ENCODE measurements around the gene RIOK1.
"Not testable (repeated sequence)": the region's sequence is repeated elsewhere in the genome, so short reads cannot be mapped to it uniquely, and the experiment has no call there.

RIOK1 gene

DNA sequence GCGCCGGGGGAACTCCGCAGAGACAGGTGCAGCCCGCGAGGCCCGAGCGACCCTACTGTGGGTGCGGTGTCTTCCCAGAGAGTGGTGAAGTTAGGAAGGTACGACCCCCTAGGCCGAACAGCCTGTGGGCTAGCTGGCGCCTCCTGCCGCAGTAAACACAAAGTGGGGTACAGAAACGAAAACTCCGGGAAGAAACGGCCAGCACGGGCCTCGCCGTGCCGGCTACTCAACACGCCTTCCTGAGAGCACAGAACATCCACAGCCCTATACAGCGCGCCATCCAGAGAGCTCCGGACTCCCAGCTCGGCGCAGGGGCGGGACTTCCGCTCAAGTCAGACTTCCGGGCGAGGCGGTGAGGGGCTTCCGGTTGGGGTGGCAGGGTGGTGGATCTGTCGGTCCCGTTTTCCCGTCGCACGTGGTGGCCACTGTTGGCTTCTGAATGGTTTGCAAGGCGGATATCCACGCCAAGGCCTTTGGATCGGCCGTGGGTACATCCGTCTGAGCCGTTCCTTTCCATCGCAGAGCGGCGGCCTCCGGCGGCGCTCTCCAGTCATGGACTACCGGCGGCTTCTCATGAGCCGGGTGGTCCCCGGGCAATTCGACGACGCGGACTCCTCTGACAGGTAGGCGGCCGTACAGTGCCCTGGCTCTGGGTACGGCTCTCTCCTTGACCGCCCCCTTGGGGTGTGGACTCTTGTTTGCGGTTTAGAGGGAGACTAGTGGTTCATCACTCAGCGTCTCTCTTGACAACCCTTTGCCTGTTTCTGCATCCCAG is at the start of gene RIOK1, which contains the start of gene CAGE1:
RIOK1 (plus strand) TSS at position 358 of the 775 bp plus-strand sequence; CDS start at position 553, 195 bp downstream.
CAGE1 (minus strand) TSS at position 292 of the 775 bp plus-strand sequence. CDS start 2,569 bp downstream, outside the sequence.
- DNase-seq = peak; percentile 96

DNA sequence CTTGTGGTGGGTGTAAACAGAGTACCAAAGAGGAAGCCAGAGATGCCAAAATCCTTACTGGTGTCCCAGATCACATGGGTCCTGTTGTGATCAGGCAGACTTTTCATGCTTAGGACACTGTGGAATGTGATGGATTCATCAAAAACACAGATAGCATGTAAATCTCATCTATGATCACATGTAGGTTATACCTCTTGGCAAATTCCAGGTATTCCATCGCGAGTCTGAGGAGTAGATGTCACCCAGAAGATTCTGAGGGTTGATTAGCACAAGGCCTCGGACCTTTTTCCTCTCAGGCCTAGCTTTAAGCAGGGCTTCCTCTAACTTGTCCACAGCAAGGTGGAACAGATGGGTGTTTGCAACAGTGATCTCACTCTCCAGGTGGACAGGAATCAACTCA is 48.3 kb upstream of the RIOK1 start:
- DNase-seq = no peak

DNA sequence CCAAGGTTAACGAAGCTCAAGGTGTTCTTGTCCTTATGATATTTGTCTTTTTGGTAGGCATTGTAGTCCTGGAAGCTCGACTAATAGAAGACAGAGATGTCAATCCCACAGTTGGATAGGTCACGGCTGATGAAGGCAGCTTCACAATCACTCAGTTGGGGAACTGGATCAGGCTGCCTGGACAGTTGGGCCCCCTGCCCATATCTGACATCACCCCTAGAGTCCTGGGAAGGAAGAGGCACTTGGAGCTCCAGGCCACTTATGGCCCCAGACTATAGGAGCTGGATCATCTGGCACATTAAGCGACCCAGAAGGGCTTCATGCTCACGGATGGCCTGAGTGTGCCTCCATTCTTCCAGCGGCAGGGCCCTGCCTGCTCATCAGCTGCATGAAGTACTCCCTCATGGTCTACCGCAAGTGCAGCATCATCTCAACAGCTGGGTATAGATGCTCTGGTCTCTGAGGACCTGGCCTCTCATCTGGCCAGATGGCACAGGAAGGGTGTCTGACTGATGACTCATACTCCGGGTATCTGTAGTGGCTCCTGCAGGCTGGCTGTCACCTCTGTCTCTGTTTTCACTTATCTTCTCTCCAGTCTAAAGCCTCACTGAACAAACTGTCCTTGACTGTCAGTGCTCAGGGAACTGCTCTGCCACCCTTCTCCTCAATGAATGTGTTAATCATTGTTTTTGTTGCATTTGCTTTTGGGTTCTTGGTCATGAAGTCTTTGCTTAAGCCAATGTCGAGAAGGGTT is 47.4 kb upstream of the RIOK1 start:
- no peak for DNase-seq

DNA sequence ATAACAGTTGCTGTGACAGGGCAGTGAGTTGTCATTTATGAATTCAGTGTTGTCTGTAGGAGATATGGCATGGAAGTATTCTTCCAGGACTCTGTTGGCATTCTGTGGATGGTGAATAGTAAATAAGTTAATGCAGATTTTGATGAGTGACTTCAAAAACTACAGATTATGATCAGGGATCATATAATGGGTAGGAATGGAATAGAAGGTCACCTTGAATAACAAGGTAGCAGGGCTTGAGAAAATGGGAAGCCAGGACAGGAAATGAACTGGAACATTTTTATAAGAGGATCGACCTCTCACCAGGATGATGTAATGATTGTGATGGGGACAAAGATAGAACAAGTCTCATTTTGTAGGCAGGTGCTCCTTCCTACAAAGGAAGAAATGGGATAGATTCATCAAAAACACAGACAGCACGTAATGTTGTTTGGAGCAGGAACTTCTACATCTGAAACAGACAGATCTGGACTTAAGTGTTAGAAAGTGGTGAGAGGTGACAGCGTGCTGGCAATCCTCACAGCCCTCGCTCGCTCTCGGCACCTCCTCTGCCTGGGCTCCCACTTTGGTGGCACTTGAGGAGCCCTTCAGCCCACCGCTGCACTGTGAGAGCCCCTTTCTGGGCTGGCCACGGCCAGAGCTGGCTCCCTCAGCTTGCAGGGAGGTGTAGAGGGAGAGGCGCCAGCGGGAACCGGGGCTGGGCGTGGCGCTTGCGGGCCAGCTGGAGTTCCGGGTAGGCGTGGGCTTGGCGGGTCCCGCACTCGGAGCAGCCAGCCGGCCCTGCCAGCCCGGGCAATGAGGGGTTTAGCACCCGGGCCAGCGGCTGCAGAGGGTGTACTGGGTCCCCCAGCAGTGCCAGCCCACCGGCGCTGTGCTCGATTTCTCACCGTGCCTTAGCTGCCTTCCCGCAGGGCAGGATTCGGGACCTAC is 45.8 kb upstream of the RIOK1 start:
- DNase-seq = no peak

DNA sequence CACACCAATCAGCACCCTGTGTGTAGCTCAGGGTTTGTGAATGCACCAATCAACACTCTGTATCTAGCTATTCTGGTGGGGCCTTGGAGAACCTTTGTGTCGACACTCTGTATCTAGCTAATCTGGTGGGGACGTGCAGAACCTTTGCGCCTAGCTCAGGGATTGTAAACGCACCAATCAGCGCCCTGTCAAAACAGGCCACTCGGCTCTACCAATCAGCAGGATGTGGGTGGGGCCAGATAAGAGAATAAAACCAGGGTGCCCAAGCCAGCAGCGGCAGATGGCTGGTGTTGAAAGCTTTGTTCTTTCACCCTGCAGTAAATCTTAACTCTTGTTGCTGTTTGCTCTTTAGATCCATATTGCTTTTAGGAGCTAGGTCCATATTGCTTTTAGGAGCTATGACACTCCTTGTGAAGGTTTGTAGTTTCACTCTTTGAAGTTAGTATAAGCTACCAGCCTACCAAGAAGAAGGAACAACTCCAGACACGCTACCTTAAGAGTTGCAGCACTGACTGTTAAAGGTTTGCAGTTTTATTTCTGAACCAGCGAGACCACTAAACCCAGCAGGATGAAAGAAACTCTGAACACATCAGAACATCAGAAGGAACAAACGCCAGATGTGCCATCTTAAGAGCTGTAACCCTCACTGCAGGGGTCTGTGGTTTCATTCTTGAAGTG is 44.7 kb upstream of the RIOK1 start:
- DNase-seq = not testable (repeated sequence)

DNA sequence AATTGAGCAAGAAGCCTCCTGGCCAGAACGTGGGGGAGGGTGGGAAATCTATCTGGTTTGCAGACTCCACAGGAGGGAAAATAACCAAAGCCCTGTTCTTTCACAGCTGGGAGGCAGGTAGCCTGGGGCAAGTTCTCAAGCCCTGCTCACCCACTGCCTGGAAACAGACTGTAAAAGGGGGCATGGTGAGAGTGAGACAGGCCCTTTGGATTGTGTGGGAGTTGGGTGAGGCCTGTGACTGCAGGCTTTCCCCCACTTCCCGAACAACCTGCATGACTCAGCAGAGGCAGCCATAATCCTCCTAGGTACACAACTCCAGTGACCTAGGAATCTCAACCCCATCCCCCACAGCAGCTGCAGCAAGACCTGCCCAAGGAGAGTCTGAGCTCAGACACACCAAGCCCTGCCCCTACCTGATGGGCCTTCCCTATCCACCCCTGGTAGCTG is 42.0 kb upstream of the RIOK1 start:
- DNase-seq = peak; percentile 65 to 83

DNA sequence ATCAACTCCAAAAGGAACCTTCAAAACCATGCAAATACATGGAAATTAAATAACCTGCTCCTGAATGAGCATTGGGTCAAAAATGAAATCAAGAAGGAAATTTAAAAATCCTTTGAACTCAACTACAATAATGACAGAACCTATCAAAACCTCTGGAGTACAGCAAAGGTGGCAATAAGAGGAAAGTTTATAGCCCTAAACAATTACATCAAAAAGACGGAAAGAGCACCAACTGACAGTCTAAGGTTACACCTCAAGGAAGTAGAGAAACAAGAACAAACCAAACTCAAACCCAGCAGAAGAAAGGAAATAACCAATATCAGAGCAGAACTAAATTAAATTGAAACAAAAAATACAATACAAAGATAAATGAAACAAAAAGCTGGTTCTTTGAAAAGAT is 39.0 kb upstream of the RIOK1 start:
- not testable (repeated sequence) for DNase-seq

DNA sequence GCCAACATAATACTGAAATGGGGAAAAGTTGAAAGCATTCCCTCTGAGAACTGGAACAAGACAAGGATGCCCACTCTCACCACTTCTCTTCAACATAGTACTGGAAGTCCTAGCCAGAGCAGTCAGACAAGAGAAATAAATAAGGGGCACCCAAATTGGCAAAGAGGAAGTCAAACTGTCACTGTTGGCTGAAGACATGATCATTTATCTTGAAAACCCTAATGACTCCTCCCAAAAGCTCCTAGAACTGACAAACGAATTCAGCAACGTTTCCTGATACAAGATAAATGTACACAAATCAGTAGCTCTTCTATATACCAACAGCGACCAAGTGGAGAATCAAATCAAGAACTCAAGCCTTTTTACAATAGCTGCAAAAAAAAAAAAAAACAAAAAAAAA is 37.7 kb upstream of the RIOK1 start:
- DNase-seq = not testable (repeated sequence)

DNA sequence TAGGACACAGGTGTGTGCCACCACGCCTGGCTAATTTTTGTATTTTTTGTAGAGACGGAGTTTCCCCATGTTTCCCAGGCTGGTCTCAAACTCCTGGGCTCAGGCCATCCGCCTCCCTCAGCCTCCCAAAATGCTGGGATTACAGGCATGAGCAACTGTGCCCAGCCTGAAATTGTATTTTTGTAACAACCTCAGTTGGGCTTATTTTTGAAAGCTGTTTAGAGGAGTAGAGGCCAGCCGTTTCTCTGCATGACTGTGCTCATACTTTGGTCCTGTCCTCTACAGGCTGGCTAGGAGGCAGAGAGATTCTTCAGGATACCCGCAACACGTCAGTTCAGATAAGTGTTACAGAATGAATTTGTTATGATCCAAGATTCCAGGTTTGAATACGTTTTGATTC is 22.2 kb upstream of the RIOK1 start:
- DNase-seq = no peak

DNA sequence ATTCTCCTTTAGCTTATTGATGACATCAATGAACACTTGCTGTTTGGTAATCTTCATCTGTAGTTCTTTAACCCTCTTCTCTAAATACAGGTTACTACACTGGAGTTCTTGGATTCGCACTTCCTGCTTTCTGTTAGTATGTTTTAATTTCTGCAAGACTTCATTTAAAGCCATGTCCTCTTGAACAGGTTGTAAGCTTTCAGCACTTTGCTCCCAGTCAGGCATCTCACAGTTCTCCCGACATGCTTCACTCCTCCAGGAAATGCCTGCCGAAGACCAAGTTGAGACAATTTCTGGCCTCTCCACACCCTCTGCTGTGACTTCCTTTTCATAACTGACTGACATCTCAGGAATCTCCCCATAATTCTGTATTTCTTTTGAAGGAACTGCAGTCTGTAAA is 15.9 kb upstream of the RIOK1 start:
- DNase-seq = no peak

DNA sequence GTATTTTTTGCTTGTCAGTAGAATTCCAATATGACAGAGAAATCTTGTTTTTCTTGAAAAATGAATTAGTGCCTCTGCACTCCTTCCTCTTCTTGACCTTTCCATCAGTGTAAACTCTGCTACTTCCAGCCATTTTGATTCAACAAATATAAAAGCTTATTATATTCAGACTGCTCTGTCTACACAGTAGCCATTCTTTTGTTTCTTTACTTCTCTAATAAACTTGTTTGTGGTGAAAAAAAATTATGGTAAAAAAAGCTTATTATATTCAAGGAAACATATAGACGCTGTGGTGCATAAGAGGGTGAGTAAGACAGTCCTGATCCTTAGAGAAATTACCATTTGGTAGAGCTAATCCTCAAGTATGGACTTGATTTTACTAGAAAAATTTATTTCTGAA is 11.6 kb upstream of the RIOK1 start:
- no peak for DNase-seq

DNA sequence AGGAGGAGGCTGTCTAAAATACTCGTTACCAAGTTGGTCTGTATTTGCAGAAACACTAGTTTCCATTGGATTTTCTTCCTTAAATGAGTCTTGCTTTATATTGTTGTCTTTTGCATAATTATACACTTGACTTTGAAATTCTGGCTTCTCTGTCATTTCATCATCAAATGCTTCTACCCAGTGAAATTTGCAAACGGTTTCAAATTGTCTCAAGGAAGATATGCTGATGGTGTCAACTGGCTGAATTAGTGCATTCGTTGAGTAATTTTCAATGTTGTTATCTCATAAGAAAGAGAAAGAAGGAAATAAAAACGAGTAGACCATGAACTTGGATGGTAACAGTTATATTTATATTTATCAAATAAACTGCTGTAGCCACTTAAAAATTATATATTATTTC is 10.9 kb upstream of the RIOK1 start:
- DNase-seq = no peak

DNA sequence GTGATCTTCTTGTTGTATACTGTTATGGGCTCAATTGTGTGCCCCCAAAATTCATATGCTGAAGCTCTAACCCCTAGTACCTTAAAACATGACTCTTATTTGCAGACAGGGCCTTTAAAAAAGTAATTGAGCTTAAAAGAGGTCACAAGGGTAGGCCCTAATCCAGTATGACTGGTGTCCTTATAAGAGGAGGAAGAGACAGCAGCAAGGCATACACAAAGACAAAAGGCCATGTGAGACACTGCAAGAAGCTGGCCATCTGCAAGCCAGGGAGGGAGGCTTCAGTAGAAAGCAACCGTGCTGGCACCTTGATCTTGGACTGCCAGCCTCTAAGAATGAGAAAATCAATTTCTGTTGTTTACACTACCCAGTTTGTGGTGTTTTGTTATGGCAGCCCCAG is 8.5 kb upstream of the RIOK1 start:
- no peak for DNase-seq

DNA sequence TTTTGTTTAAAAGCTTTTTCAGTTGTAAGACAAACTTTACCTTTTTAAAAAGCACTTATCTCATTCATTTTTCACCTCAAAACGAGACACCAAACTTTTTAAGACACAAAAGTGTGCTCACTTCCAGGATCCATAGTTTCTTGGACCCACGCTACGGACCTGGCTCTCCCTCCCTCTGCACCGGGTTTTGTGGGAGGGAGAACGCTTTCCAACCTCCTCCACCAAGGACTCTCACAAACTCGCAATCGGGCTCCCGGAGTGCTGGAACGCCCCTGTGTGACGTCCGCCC is 502 bp upstream of the RIOK1 start:
- DNase-seq = peak in 1 of 2 experiments; percentile 75

DNA sequence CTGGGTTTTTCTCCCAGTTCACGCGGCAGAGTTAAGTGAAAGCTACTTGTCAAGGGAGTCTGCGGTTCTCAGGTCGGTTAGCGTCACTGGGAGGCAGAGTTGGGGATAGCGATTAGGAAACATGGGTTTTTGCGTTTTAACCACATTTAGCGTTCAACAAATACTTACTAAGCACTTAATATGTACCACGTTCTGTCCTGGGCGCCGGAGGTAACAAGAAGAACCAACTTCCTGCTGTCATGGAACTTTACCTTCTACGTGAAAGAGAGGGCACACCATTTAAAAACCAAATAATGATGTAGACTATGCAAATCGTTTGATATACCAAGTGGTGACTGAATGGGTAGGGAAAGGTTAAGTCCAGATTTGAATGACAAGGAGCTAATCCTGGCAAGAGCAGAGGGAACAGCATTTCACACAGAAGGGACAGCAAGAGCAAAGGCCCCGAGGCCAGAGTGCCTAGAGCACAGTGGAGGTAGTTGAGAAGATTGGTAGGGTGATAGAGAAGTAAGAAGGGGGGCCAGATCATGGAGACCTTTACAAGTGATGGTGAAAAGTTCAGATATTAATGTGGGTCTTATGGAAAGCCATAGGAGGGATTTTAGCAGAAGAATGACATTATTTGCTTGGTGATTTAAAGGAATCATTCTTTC is 744 bp downstream of the RIOK1 start:
- no peak for DNase-seq

DNA sequence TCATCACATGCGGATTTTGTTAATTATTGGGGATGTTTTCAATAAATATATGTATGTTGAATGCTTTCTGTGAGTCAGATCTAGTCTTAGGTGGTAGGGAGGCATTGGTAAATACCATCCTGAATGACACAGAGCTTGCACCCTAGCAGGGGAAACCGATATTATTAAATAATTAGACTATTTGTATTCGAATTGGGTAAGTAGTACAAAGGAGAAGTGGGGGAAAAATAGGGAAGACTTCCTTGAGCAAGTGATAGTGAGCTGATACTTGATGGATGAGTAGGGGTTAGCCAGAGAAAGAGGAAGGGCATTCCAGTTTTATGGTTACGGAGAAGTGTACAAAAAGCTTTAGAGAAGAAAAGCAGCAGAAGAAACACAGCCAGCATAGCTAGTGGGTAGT is 1.5 kb downstream of the RIOK1 start:
- DNase-seq = no peak

DNA sequence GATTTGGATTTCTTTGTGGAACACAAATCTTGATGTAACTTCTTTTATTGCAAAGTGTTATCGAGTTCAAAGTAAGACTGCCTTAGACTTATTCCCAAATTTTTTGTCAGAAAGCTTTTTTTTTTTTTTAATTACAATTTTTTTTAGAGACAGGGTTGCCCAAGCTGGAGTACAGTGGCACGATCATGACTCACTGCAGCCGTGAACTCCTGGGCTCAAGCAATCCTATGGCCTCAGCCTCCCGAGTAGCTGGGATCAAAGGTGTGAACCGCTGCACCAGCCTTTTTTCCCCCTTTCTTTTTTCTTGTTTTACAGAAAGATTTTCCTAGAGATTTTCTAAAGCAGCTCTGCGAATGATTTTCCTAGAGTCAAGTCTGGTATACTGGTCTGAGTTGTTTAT is 2.8 kb downstream of the RIOK1 start:
- no peak for DNase-seq

DNA sequence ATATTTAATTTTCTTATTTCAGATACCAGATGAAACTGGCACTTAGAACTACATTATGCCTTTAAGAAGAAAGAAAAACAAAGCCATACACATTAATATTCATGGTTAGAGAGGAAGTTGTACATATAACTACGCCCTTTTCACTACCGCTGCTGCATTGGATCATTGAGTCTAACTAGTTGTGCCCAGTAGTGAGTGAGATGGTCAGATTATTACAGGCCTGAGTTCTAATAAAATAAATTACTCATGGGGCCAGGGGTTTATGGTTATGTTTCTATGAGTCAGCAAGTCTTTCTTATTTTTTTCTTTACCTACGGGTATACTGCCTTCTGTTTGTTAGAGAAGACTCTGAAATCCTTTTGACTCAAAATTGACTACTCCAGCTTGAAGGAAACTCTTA is 11.5 kb downstream of the RIOK1 start:
- DNase-seq = no peak

DNA sequence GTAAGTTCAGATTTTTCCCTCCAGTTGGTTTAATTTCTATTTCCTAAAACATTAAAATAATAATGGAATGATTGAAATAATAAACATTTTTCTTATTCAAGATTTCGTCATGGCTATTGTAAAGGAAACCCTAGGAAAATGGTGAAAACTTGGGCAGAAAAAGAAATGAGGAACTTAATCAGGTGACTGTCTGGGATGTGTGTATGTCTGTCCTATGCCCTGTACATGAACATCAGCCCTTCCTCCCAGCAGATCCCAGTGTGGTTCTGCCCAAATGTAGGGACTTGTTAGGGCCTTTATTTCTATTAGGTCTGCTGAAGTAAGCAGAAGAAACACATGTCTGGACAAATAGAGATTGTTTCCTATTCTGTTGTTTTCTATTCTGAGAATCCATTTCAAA is 13.1 kb downstream of the RIOK1 start:
- no peak for DNase-seq

DNA sequence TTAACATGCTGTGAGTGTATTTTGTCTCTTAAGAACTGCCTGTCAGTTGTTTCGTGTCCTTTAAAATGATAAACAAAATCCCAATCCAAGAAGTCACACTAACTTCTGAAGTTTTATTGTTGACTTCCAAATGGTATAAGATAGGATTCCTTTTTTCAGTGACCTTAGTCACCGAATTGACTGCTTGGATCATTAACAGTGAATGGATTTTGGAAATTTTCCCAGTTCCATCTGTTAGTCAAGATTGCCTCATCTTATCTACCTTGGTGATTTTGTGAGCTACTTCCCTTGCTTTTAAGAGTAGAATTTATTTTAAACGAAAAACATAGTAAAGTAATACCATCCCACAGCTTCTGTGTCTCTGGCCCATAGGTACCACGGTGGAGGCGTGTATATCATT is 14.9 kb downstream of the RIOK1 start:
- DNase-seq = no peak

DNA sequence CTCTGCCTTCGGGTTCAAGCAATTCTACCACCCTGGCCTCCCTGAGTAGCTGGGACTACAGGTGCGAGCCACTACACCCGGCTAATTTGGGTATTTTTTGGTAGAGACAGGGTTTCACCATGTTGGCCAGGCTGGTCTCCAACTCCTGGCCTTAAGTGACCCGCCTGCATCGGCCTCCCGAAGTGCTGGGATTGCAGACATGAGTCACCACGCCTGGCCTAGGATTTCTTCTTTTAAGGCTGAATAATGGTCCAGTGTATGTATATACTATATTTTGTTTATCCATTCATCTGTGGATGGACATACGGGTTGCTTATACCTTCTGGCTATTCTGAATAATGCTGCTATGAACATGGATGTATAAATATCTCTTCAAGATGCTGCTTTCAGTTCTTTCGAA is 17.1 kb downstream of the RIOK1 start:
- no peak for DNase-seq

DNA sequence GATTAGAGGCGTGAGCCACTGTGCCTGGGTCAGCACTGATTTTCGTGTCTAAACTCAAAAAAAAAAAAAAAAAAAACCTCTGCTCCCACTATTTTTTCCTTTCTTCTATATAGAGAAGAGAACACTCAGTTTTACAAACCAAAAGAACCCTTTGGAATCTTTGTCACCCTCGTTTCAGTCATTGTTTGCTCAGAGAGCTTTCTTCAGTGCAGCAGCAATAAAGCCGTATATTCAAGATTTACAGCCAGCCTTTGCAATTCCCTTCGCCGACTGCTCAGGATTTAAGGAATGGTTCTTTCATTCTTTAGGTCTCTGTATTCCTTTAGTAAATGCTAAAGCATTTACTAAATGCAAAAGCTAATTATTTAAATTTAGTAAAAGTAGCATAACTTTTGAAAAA is 20.1 kb downstream of the RIOK1 start:
- DNase-seq = no peak
